SK-N-SH (cell line): ENCODE measurements around the gene LILRB3. TPM values are rescaled to one million over a fixed set of nuclear protein-coding genes. Genes with fewer than 3 reads are reported as not detected.
"Not testable (repeated sequence)": the region's sequence is repeated elsewhere in the genome, so short reads cannot be mapped to it uniquely, and the experiment has no call there.

Experiments used
- CTCF ChIA-PET: fragments of 300-600, 350-600 bp; formaldehyde crosslinking; extraction: SDS; loops from one replicate; lab custom pipeline; 2021; lab: Yijun Ruan, JAX
- POLR2A ChIA-PET: fragments of 350-600 bp; sonication (Branson Sonifier 250); formaldehyde crosslinking; extraction: SDS; loops from one replicate; lab custom pipeline; 2020; ENCODE audit warnings: antibody characterized with exemption, inconsistent platforms; lab: Yijun Ruan, JAX
- DNase-seq: peaks from one replicate; pipeline ENCODE4 v3.0.0; 2012
- H2AFZ ChIP-seq: fragments of 200-600 bp; sonication (generic); 2 replicates; pipeline ENCODE4 v1.8.1; 2016; ENCODE audit warnings: antibody characterized with exemption, mild to moderate bottlenecking, low read depth
- H3F3A ChIP-seq: fragments of 200-600 bp; sonication (generic); replicated peaks from 2 replicates; pipeline ENCODE3; 2016; ENCODE audit warnings: antibody characterized with exemption, mild to moderate bottlenecking; ENCODE audit not compliant: insufficient read depth
- H3K27ac ChIP-seq, 2 experiments: fragments of 200-500 bp in 1 of 2; fragments of 200-600 bp in 1 of 2; sonication (Bioruptor generic) in 1 of 2; sonication (generic), shearing (Covaris generic) in 1 of 2; 2 replicates each; pipeline versions ENCODE4 v1.5.1 to v1.6.1; 2014 to 2016; ENCODE audit warnings: low read depth in 2 of 2, inconsistent platforms in 1 of 2, low read length in 1 of 2, mild to moderate bottlenecking in 1 of 2, mixed read lengths in 1 of 2
- H3K27me3 ChIP-seq: fragments of 200-600 bp; sonication (generic), shearing (Covaris generic); 2 replicates; pipeline ENCODE4 v1.6.1; 2016; ENCODE audit warnings: mixed run types; ENCODE audit not compliant: insufficient read depth
- H3K36me3 ChIP-seq, 2 experiments: fragments of 200-500 bp in 1 of 2; fragments of 200-600 bp in 1 of 2; sonication (Bioruptor generic) in 1 of 2; sonication (generic) in 1 of 2; replicated peaks in 1 of 2; 2 replicates each; pipeline versions ENCODE3 to v1.5.1; 2014 to 2016; ENCODE audit warnings: low read length in 1 of 2, mild to moderate bottlenecking in 1 of 2; ENCODE audit not compliant: insufficient read depth in 2 of 2, control insufficient read depth in 1 of 2
- H3K4me1 ChIP-seq, 2 experiments: fragments of 200-500 bp in 1 of 2; fragments of 200-600 bp in 1 of 2; sonication (Bioruptor generic) in 1 of 2; sonication (generic), shearing (Covaris generic) in 1 of 2; 2 replicates each; pipeline versions ENCODE4 v1.5.1 to v1.6.1; 2014 to 2016; ENCODE audit warnings: low read depth in 1 of 2, low read length in 1 of 2, mixed run types in 1 of 2; ENCODE audit not compliant: insufficient read depth in 2 of 2, control insufficient read depth in 1 of 2
- H3K4me2 ChIP-seq: fragments of 200-600 bp; sonication (generic), shearing (Covaris generic); 2 replicates; pipeline ENCODE4 v1.6.1; 2017; ENCODE audit warnings: mixed run types
- H3K4me3 ChIP-seq, 2 experiments: fragments of 200-500 bp in 1 of 2; fragments of 200-600 bp in 1 of 2; sonication (Bioruptor generic) in 1 of 2; sonication (generic), shearing (Covaris generic) in 1 of 2; 2 replicates each; pipeline versions ENCODE4 v1.5.1 to v1.8.1; 2014 to 2016; ENCODE audit warnings: low read depth in 2 of 2, inconsistent platforms in 1 of 2, low read length in 1 of 2, mild to moderate bottlenecking in 1 of 2, mixed read lengths in 1 of 2, moderate library complexity in 1 of 2
- H3K79me2 ChIP-seq: fragments of 200-600 bp; sonication (generic); 2 replicates; pipeline ENCODE4 v1.8.1; 2017; ENCODE audit warnings: mild to moderate bottlenecking; ENCODE audit not compliant: insufficient read depth
- H3K9ac ChIP-seq: fragments of 200-600 bp; sonication (generic); 2 replicates; pipeline ENCODE4 v1.6.1; 2017; ENCODE audit warnings: mixed run types
- H3K9me2 ChIP-seq: fragments of 200-600 bp; sonication (generic); 2 replicates; pipeline ENCODE4 v1.6.1; 2017; ENCODE audit warnings: mixed run types
- H3K9me3 ChIP-seq: fragments of 200-600 bp; sonication (generic); 2 replicates; pipeline ENCODE4 v1.6.1; 2017; ENCODE audit warnings: mixed run types, mild to moderate bottlenecking, moderate library complexity
- H4K20me1 ChIP-seq: fragments of 200-600 bp; sonication (generic); 2 replicates; pipeline ENCODE4 v1.6.1; 2017; ENCODE audit warnings: mild to moderate bottlenecking, mixed run types; ENCODE audit not compliant: insufficient read depth
- CHD2 ChIP-seq: fragments of 150-350 bp; IDR thresholded peaks from 2 replicates; pipeline ENCODE4 v1.6.1; 2018; ENCODE audit warnings: low read length; ENCODE audit not compliant: partially characterized antibody
- EP300 ChIP-seq, 2 experiments: IDR thresholded peaks; 2 replicates each; pipeline versions ENCODE4 v1.4.0 to v1.6.1; 2012; ENCODE audit warnings: borderline replicate concordance in 1 of 2, low read depth in 1 of 2, low read length in 1 of 2
- FOSL2 ChIP-seq: IDR thresholded peaks from 2 replicates; pipeline ENCODE4 v1.4.0; 2012; ENCODE audit warnings: low read depth, mild to moderate bottlenecking, moderate library complexity, borderline replicate concordance
- FOXJ3 ChIP-seq: sonication (generic); formaldehyde crosslinking; IDR thresholded peaks from 2 replicates; pipeline ENCODE4 v1.5.1; 2020; ENCODE audit warnings: mild to moderate bottlenecking, missing genetic modification reagents
- GABPA ChIP-seq: IDR thresholded peaks from 2 replicates; pipeline ENCODE4 v1.4.0; 2012; ENCODE audit warnings: low read depth, mild to moderate bottlenecking
- MXI1 ChIP-seq: IDR thresholded peaks from 2 replicates; pipeline ENCODE4 v1.6.1; 2012; ENCODE audit warnings: mild to moderate bottlenecking, low read depth, low read length, improper control_type of control experiment
- NFIC ChIP-seq: IDR thresholded peaks from 2 replicates; pipeline ENCODE4 v1.4.0; 2012; ENCODE audit warnings: borderline replicate concordance
- NRF1 ChIP-seq: IDR thresholded peaks from 2 replicates; pipeline ENCODE4 v1.6.1; 2012; ENCODE audit warnings: low read depth, mild to moderate bottlenecking, low read length
- RAD21 ChIP-seq: IDR thresholded peaks from 2 replicates; pipeline ENCODE4 v1.6.1; 2012; ENCODE audit warnings: mild to moderate bottlenecking, low read length
- SMC3 ChIP-seq: IDR thresholded peaks from 2 replicates; pipeline ENCODE4 v1.6.1; 2012; ENCODE audit warnings: low read depth, low read length, improper control_type of control experiment
- TEAD4 ChIP-seq: IDR thresholded peaks from 2 replicates; pipeline ENCODE4 v1.4.0; 2012; ENCODE audit warnings: mild to moderate bottlenecking, borderline replicate concordance; ENCODE audit not compliant: insufficient read depth
- YY1 ChIP-seq: IDR thresholded peaks from 2 replicates; pipeline ENCODE4 v1.4.0; 2012; ENCODE audit warnings: low read depth, mild to moderate bottlenecking
- WGBS: methylation state at CpG from one replicate; pipeline ENCODE4 v1.1.6; 2017; ENCODE audit warnings: low lambda C conversion rate; 5-methylcytosine and 5-hydroxymethylcytosine counted together
- polyA plus RNA-seq, 3 experiments: library from polyadenylated mRNA; depleted of rRNA; stranded (reverse); fragments of >200 nt; gene quantifications; 2 replicates each; pipeline ENCODE4 v1.2.3, GENCODE V29; 2012
- TF ChIP-seq, protein P1 (sequence below): fragments of 200-600 bp; sonication (generic); IDR thresholded peaks from 2 replicates; pipeline ENCODE4 v1.6.1; 2017; ENCODE audit warnings: antibody characterized with exemption, mild to moderate bottlenecking, moderate library complexity
- TF ChIP-seq, protein P2 (sequence below): IDR thresholded peaks from 2 replicates; pipeline ENCODE4 v1.6.1; 2012; ENCODE audit warnings: mild to moderate bottlenecking, low read depth, low read length, moderate library complexity

The LILRB3 gene
- polyA plus RNA-seq, 1 of the 3 experiments (the other 2 are of a cell fraction), result not detected

DNA sequence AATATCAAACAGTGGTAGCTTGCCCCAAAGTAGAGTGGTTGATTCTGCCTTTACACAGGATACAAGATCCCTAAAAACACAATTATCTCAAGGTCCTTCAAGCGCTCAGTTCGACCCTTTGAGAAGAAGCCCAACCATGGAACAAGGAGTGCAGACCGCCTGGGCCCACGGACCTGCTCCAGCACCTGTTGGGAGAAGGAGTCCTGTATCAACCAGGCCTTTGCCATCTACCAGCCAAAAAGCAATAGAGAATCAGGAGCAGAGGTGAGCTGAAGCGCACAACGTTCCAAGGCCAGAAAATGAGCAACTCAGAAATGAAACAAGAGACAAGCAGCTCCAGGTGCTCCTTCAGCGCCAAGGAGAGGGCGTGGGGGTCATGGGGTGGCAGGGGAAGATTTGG, 6.3 kb upstream of the LILRB3 start:
- H3K27ac ChIP-seq, result no peak overlapping the region
- DNase-seq, result no peak
- TF ChIP-seq GABPA, result no peak
- no peak for TF ChIP-seq NFIC
- no peak for TF ChIP-seq FOXJ3 (CRISPR knock-in tag)
- no peak for TF ChIP-seq MXI1
- TF ChIP-seq NRF1, result no peak
- TF ChIP-seq TEAD4, result no peak
- no peak for TF ChIP-seq SMC3
- no peak for TF ChIP-seq YY1
- TF ChIP-seq CHD2, result no peak
- TF ChIP-seq, protein P1, sequence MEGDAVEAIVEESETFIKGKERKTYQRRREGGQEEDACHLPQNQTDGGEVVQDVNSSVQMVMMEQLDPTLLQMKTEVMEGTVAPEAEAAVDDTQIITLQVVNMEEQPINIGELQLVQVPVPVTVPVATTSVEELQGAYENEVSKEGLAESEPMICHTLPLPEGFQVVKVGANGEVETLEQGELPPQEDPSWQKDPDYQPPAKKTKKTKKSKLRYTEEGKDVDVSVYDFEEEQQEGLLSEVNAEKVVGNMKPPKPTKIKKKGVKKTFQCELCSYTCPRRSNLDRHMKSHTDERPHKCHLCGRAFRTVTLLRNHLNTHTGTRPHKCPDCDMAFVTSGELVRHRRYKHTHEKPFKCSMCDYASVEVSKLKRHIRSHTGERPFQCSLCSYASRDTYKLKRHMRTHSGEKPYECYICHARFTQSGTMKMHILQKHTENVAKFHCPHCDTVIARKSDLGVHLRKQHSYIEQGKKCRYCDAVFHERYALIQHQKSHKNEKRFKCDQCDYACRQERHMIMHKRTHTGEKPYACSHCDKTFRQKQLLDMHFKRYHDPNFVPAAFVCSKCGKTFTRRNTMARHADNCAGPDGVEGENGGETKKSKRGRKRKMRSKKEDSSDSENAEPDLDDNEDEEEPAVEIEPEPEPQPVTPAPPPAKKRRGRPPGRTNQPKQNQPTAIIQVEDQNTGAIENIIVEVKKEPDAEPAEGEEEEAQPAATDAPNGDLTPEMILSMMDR, result no peak
- TF ChIP-seq FOSL2, result no peak
- TF ChIP-seq RAD21, result no peak
- TF ChIP-seq EP300 (IDR thresholded peaks at IDR 0.05; ENCODE audit: borderline replicate concordance in 1 of 2, low read depth in 1 of 2, low read length in 1 of 2), result no peak
- TF ChIP-seq, protein P2, sequence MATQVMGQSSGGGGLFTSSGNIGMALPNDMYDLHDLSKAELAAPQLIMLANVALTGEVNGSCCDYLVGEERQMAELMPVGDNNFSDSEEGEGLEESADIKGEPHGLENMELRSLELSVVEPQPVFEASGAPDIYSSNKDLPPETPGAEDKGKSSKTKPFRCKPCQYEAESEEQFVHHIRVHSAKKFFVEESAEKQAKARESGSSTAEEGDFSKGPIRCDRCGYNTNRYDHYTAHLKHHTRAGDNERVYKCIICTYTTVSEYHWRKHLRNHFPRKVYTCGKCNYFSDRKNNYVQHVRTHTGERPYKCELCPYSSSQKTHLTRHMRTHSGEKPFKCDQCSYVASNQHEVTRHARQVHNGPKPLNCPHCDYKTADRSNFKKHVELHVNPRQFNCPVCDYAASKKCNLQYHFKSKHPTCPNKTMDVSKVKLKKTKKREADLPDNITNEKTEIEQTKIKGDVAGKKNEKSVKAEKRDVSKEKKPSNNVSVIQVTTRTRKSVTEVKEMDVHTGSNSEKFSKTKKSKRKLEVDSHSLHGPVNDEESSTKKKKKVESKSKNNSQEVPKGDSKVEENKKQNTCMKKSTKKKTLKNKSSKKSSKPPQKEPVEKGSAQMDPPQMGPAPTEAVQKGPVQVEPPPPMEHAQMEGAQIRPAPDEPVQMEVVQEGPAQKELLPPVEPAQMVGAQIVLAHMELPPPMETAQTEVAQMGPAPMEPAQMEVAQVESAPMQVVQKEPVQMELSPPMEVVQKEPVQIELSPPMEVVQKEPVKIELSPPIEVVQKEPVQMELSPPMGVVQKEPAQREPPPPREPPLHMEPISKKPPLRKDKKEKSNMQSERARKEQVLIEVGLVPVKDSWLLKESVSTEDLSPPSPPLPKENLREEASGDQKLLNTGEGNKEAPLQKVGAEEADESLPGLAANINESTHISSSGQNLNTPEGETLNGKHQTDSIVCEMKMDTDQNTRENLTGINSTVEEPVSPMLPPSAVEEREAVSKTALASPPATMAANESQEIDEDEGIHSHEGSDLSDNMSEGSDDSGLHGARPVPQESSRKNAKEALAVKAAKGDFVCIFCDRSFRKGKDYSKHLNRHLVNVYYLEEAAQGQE, result no peak
- H3K27me3 ChIP-seq, result peaks cover 7% of the 10 kb centered on the region; the same call in 1 of the 2 replicates
- no peaks in the 10 kb centered on the region for H3K79me2 ChIP-seq
- no peaks in the 10 kb centered on the region for H3K36me3 ChIP-seq
- no peak overlapping the region for H3K9ac ChIP-seq
- H3K4me2 ChIP-seq, result no peak overlapping the region
- no peaks in the 10 kb centered on the region for H3K9me3 ChIP-seq
- no peak overlapping the region for H3K4me3 ChIP-seq
- no peaks in the 10 kb centered on the region for H3K9me2 ChIP-seq
- CTCF ChIA-PET, result no interaction called here
- no peaks in the 10 kb centered on the region for H3F3A ChIP-seq
- H4K20me1 ChIP-seq, result no peaks in the 10 kb centered on the region
- peaks cover 0 to 2% of the 10 kb centered on the region in 2 experiments; a peak in 1 of 4 replicates for H3K4me1 ChIP-seq
- POLR2A ChIA-PET, result no interaction called here
- WGBS, result 25% methylated on average over 6 of the region's 8 CpGs
- no peak overlapping the region for H2AFZ ChIP-seq

DNA sequence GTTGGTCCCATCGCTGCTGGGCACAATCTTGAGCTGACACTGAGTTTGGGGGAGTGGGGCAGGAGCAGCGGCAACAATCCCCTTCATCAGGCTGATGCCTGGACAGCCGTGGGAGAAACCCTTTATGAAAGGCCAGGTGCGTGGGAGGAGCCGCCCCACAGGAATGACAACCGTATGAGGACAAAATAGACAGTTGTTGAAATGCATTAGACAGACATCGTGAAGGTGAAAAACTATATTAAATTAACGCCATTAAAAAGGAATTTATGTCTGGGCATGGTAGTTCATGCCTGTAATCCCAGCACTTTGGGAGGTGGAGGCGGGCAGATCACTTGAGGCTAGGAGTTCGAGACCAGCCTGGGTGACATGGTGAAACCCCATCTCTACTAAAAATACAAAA, 1.8 kb upstream of the LILRB3 start:
- POLR2A ChIA-PET, result interaction anchor here (1.6 kb wide), 1 partner anchor 24 kb away, joined by 5 read pairs; the partner anchor contains the start of gene RPS9
- H3K27me3 ChIP-seq, result peaks cover 17% of the 10 kb centered on the region; the same call in 1 of the 2 replicates
- DNase-seq, H3K4me2 ChIP-seq, H3K79me2 ChIP-seq, H3K4me3 ChIP-seq, H3K9me3 ChIP-seq, CTCF ChIA-PET, H3K9ac ChIP-seq, H4K20me1 ChIP-seq, H2AFZ ChIP-seq, H3K27ac ChIP-seq, H3F3A ChIP-seq, H3K36me3 ChIP-seq, H3K4me1 ChIP-seq, H3K9me2 ChIP-seq: not testable (repeated sequence)
- WGBS, result 37% methylated on average over 7 of the region's 10 CpGs

DNA sequence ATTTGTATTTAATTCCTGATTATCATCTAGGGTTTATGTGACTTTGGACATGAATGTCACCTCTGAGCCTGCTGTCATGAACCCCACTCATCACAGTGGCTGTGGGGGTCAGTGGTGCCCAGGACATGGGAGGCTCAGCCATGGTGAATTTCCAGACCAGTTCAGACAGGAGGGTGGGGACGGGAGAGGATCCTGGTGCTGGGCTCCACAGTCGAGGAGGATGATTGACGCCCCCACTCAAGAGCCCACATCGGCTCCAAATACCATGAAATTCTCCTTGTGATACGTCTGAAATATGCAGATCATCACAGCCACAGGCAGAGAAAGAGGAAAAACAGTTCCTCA, 1.1 kb upstream of the LILRB3 start:
- not testable (repeated sequence) for H3K9me3 ChIP-seq, H2AFZ ChIP-seq, H3K4me3 ChIP-seq, H3K4me2 ChIP-seq, H3K27ac ChIP-seq, H3K36me3 ChIP-seq, DNase-seq, H3K79me2 ChIP-seq, H3K9me2 ChIP-seq, H3F3A ChIP-seq, H3K9ac ChIP-seq, H4K20me1 ChIP-seq, H3K4me1 ChIP-seq
- no CpG with 5 or more reads among the region's 5 CpGs for WGBS
- POLR2A ChIA-PET, result interaction anchor here (1.2 kb wide), 1 partner anchor 16 kb away, joined by 3 read pairs; no protein-coding TSS in a partner anchor
- CTCF ChIA-PET, result interaction anchor here (0.6 kb wide), 1 partner anchor 8 kb away, joined by 3 read pairs; no protein-coding TSS in a partner anchor
- peaks cover 17% of the 10 kb centered on the region; the same call in 1 of the 2 replicates for H3K27me3 ChIP-seq
